ENCODE results near the gene ROR1.

Gene ROR1

DNA sequence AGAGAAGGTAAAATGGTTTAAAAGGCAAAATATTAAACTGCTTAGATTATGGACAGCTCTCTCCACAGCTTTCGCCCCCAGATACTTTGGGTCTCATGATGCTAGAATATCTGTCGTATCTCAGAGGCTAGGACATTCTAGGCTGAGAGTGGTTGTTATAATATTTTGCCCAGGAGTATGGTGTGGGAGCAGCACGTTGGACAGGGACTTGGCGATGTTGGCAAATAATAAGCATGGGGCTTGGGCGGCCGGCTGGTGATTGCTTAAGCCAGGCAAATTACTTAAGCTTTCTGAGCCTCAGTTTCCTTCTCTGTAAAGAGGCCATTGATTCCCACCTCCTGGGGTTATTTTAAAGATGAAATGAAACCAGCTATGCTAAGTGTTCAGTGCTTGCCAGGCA is 133.2 kb downstream of the ROR1 start:
- in situ Hi-C loops (cut with HindIII; ENCODE audit: low pct_unique_long_range_greater_than_20kb, low sequenced_read_pairs): no loop called here
- no peak for DNase-seq (ENCODE audit: low read depth in 1 of 2, low spot score in 1 of 2)
- TF ChIP-seq JUND (IDR thresholded peaks at IDR 0.05; ENCODE audit: low read depth): no peak

DNA sequence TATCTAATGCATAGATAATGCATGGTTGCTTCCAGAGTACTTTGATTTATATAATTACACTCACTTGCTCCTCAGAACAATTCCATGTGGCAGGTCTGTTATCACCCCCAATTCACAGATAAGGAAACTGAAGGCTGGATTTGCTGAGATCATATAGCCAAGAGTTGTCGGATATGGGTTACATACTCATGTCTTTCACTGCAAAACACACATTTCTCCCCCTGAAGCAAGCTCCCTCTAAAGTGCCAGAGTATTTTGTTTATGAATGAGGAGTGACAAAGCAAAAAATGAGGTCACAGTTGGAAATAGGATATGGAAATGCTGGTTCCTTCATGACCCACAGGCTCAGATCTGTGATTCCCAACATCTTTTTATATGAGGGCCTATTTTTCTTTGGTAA is 134.2 kb downstream of the ROR1 start:
- DNase-seq (ENCODE audit: low read depth in 1 of 2, low spot score in 1 of 2): no peak
- in situ Hi-C loops (cut with HindIII; ENCODE audit: low pct_unique_long_range_greater_than_20kb, low sequenced_read_pairs): no loop called here
- TF ChIP-seq JUND (IDR thresholded peaks at IDR 0.05; ENCODE audit: low read depth): no peak

- no peak for TF ChIP-seq JUND (IDR thresholded peaks at IDR 0.05; ENCODE audit: low read depth)
- in situ Hi-C loops (cut with HindIII; ENCODE audit: low pct_unique_long_range_greater_than_20kb, low sequenced_read_pairs): no loop called here
- no peak for DNase-seq (ENCODE audit: low read depth in 1 of 2, low spot score in 1 of 2)
These were observed 135.7 kb downstream of the ROR1 start for GRCh38 chr1:63909526-63909925.

- no peak for DNase-seq (ENCODE audit: low read depth in 1 of 2, low spot score in 1 of 2)
- TF ChIP-seq JUND (IDR thresholded peaks at IDR 0.05; ENCODE audit: low read depth): no peak
- in situ Hi-C loops (cut with HindIII; ENCODE audit: low pct_unique_long_range_greater_than_20kb, low sequenced_read_pairs): no loop called here
These were observed 137.2 kb downstream of the ROR1 start for GRCh38 chr1:63911049-63911448.

- no peak for DNase-seq (ENCODE audit: low read depth in 1 of 2, low spot score in 1 of 2)
- in situ Hi-C loops (cut with HindIII; ENCODE audit: low pct_unique_long_range_greater_than_20kb, low sequenced_read_pairs): no loop called here
- TF ChIP-seq JUND (IDR thresholded peaks at IDR 0.05; ENCODE audit: low read depth): no peak
These were observed 138.8 kb downstream of the ROR1 start for GRCh38 chr1:63912643-63913042.

DNA sequence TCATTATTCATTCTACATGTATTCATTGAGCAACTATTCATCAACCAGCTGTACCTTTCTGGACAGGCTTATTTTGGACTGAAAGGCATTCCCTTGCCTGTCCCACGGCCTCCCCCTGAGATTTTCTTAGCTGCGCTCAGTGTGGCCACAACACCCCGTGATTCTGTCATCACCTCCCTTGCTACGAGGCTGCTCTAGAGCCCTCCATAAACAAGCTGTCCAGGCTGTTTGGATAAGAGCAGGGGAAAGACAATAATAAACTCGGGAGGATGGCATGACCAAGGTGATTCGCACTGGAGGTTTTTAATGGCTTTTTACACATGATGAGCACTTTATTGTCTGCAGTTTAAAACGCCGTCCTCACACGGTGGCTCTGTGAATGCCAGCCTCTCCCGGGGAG is 139.7 kb downstream of the ROR1 start:
- DNase-seq (ENCODE audit: low read depth in 1 of 2, low spot score in 1 of 2): no peak
- no peak for TF ChIP-seq JUND (IDR thresholded peaks at IDR 0.05; ENCODE audit: low read depth)
- in situ Hi-C loops (cut with HindIII; ENCODE audit: low pct_unique_long_range_greater_than_20kb, low sequenced_read_pairs): no loop called here

DNA sequence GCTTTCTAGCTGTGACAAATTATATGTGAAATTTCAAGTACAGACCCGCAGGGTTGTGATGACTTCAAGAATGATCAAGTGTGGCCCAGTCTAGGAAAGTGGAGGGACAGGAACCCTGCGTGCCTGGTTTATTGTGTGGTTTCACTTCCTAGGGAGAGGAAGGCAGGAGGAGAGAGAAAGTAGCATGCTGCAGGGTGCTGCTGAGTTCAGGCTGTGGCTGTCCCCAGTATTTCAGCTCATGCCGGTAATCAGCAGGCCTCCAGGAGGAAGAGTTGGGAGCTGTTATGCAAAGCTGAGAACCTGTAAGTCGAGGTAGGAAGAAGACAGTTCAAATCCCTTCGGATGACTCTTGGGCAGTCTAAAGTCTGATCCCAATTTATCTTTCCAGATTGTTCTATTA is 140.4 kb downstream of the ROR1 start:
- no peak for DNase-seq (ENCODE audit: low read depth in 1 of 2, low spot score in 1 of 2)
- no peak for TF ChIP-seq JUND (IDR thresholded peaks at IDR 0.05; ENCODE audit: low read depth)
- in situ Hi-C loops (cut with HindIII; ENCODE audit: low pct_unique_long_range_greater_than_20kb, low sequenced_read_pairs): no loop called here

DNA sequence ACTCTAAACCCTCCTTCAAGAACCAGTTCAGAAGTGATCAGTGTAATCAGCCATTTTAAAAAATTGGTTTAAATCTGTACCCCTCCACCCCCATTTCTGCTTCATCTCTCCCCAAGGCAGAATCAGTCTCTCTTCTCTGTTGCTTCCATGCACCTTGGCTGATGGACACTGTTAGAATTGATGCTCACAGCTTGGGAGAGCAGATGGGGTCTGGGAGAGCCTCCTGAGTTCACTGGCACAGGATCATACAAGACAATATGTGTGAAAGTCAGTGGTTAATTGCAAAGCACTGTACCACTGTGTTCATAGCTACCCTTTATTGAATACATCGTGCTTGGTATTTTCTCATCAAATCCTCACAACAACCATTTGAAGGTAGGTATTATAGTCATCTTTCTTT is 140.9 kb downstream of the ROR1 start:
- no peak for DNase-seq (ENCODE audit: low read depth in 1 of 2, low spot score in 1 of 2)
- TF ChIP-seq JUND (IDR thresholded peaks at IDR 0.05; ENCODE audit: low read depth): no peak
- in situ Hi-C loops (cut with HindIII; ENCODE audit: low pct_unique_long_range_greater_than_20kb, low sequenced_read_pairs): no loop called here

DNA sequence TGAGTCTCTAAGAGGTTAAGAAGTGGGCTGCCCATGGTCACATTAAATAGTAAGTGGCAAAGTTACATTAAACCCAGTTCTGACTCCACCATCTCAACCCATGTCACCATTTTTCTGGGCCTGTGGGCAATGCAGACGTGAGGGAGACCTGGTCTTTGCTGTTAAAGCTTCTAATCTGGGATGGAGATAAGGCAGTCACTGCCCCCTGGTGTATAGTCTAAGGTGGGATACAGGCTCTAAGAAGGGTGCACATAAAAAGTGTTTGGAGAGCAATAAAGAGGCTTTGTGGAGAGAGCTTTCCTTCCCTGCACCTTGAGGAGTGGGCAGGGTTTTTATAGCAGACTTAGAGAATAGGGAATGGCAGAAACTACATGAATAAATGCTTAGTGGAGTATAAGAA is 141.3 kb downstream of the ROR1 start:
- no peak for DNase-seq (ENCODE audit: low read depth in 1 of 2, low spot score in 1 of 2)
- in situ Hi-C loops (cut with HindIII; ENCODE audit: low pct_unique_long_range_greater_than_20kb, low sequenced_read_pairs): no loop called here
- TF ChIP-seq JUND (IDR thresholded peaks at IDR 0.05; ENCODE audit: low read depth): no peak

DNA sequence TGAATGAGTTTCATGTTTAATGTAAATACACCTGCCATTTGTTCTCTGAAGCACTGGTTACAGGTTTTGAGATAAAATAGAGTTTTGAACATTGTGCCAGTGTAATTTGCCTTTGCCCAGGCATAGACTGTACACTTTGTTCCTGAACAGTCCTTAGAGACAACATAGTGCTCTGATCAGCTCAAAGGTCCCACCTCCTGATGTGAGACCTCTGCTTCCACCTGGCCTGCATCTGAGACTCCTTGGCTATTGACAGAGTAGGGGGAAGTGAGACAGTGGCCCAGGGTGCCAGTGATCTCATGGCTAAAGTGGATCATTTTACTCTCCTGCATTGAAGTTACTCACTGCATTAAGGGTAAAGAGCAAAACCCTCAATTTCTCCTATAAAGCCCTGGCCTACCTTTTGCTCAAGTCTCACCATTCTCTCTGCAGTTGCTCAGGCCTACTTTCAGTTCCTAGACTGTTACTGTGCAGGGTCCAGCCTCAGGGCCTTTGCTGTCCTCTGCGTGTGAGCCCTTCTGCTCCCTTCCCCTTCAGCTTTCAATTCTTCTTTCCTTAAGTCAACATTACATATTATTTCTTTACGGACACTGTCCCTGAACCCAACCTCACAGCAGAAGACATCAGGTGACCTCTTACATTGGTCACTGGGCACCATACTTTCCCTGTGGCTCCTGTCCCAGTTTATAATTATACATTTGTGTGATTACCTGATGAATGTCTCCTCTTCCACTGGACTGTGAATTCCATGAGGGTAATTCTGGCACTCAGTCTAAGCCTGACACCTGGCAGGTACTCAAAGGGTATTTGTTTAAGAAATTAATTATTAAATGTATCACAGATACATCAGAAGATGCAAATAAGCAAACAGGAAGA is 142.9 kb downstream of the ROR1 start:
- no peak for DNase-seq (ENCODE audit: low read depth in 1 of 2, low spot score in 1 of 2)
- in situ Hi-C loops (cut with HindIII; ENCODE audit: low pct_unique_long_range_greater_than_20kb, low sequenced_read_pairs): no loop called here

GRCh38 chr1:63917571-63918417 is 144.0 kb downstream of the ROR1 start:
- DNase-seq (ENCODE audit: low read depth in 1 of 2, low spot score in 1 of 2): no peak
- in situ Hi-C loops (cut with HindIII; ENCODE audit: low pct_unique_long_range_greater_than_20kb, low sequenced_read_pairs): no loop called here
- TF ChIP-seq JUND (IDR thresholded peaks at IDR 0.05; ENCODE audit: low read depth): no peak

More for the DNA sequence above, 142.9 kb downstream of the ROR1 start:
- TF ChIP-seq JUND (IDR thresholded peaks at IDR 0.05; ENCODE audit: low read depth): no peak

GRCh38 chr1:63918418-63918945 is 144.7 kb downstream of the ROR1 start:
- DNase-seq (ENCODE audit: low read depth in 1 of 2, low spot score in 1 of 2): no peak
- in situ Hi-C loops (cut with HindIII; ENCODE audit: low pct_unique_long_range_greater_than_20kb, low sequenced_read_pairs): no loop called here
- TF ChIP-seq JUND (IDR thresholded peaks at IDR 0.05; ENCODE audit: low read depth): no peak
